ENCODE measurements around the gene MRPL14.

MRPL14 gene

GRCh38 chr6:44109212-44109611, 18.0 kb downstream of the MRPL14 start:
- H3K4me1 ChIP-seq (ENCODE audit: control insufficient read depth, insufficient read depth, low read length): no peaks in the 10 kb centered on the region
- no peaks in the 10 kb centered on the region for H3K27me3 ChIP-seq (ENCODE audit: control insufficient read depth, insufficient read depth, low read length)
- H3K9me3 ChIP-seq (ENCODE audit: control insufficient read depth, insufficient read depth, low read length): no peaks in the 10 kb centered on the region
- H3K4me3 ChIP-seq (ENCODE audit: low read depth, low read length): no peak overlapping the region
- H3K9ac ChIP-seq (ENCODE audit: low read depth, low read length): no peak overlapping the region
- peaks cover 88% of the 10 kb centered on the region for H3K36me3 ChIP-seq (ENCODE audit: control insufficient read depth, insufficient read depth, low read length)
- H3K27ac ChIP-seq (ENCODE audit: low read depth, low read length): no peak overlapping the region

GRCh38 chr6:44108471-44108870, 18.8 kb downstream of the MRPL14 start:
- H3K27ac ChIP-seq (ENCODE audit: low read depth, low read length): no peak overlapping the region
- no peak overlapping the region for H3K9ac ChIP-seq (ENCODE audit: low read depth, low read length)
- no peaks in the 10 kb centered on the region for H3K27me3 ChIP-seq (ENCODE audit: control insufficient read depth, insufficient read depth, low read length)
- H3K9me3 ChIP-seq (ENCODE audit: control insufficient read depth, insufficient read depth, low read length): no peaks in the 10 kb centered on the region
- H3K4me1 ChIP-seq (ENCODE audit: control insufficient read depth, insufficient read depth, low read length): no peaks in the 10 kb centered on the region
- H3K36me3 ChIP-seq (ENCODE audit: control insufficient read depth, insufficient read depth, low read length): peaks cover 88% of the 10 kb centered on the region
- H3K4me3 ChIP-seq (ENCODE audit: low read depth, low read length): no peak overlapping the region

GRCh38 chr6:44107017-44107416, 20.2 kb downstream of the MRPL14 start:
- Histone ChIP-seq H3K9me3 (ENCODE audit: control insufficient read depth, insufficient read depth, low read length) (no peaks in the 10 kb centered on the region), H3K36me3 (ENCODE audit: control insufficient read depth, insufficient read depth, low read length) (peaks cover 77% of the 10 kb centered on the region), H3K4me1 (ENCODE audit: control insufficient read depth, insufficient read depth, low read length) (no peaks in the 10 kb centered on the region), H3K27ac (ENCODE audit: low read depth, low read length) (no peak overlapping the region), H3K27me3 (ENCODE audit: control insufficient read depth, insufficient read depth, low read length) (no peaks in the 10 kb centered on the region), H3K4me3 (ENCODE audit: low read depth, low read length) (no peak overlapping the region), H3K9ac (ENCODE audit: low read depth, low read length) (no peak overlapping the region)

DNA sequence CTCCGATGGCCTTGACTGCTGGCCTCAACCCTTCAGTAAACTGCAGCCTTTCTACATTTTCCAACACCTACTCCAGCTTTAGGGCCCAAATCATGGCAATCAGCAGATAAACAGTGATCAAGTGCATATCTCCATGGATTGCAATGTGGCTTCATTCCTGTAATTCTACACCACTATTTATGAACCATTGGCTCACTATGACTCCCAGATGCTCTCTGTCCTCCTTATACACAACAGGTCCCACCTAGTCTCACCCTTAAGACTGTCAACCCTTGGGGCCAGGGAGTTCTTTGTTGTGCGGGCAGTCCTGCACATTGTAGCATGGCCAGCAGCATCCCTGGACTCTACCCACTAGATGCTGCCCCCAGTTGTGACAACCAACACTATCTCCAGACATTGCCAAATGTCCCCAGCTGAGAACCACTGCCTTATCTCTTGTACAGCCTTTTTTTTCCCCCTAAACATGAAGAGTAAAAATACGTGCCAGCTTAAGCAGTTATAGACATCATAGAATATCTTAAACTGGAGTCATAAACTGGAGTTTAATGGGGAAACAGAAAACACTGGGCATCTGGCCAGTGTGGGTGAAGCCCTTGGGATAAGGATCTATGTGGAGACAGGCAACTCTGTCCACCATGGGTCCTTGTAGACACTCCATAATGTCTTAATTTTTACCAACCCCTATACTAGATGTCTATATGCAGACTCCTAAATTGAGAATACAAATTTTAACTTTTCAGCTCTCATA, 21.1 kb downstream of the MRPL14 start:
- no peak overlapping the region for H3K4me3 ChIP-seq (ENCODE audit: low read depth, low read length)
- no peak overlapping the region for H3K27ac ChIP-seq (ENCODE audit: low read depth, low read length)
- H3K9me3 ChIP-seq (ENCODE audit: control insufficient read depth, insufficient read depth, low read length): no peaks in the 10 kb centered on the region
- no peaks in the 10 kb centered on the region for H3K4me1 ChIP-seq (ENCODE audit: control insufficient read depth, insufficient read depth, low read length)
- H3K9ac ChIP-seq (ENCODE audit: low read depth, low read length): no peak overlapping the region
- no peaks in the 10 kb centered on the region for H3K27me3 ChIP-seq (ENCODE audit: control insufficient read depth, insufficient read depth, low read length)
- H3K36me3 ChIP-seq (ENCODE audit: control insufficient read depth, insufficient read depth, low read length): peaks cover 70% of the 10 kb centered on the region

DNA sequence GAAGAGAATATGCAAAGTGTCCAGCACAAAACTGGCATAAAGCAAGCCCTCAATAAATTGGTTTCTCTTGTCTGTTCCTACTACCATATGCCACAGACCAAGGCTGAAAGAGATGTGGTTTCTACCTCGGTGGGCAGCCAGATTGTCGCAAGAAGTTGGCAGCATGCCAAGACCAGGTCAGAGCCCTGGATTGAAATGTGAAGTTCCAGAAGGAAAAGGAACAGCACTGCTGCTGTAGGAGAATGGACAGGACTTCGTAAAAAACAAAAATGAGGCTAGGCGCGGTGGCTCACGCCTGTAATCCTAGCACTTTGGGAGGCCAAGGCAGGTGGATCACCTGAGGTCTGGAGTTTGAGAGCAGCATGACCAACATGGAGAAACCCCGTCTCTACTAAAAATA, 22.1 kb downstream of the MRPL14 start:
- H3K9me3 ChIP-seq (ENCODE audit: control insufficient read depth, insufficient read depth, low read length): no peaks in the 10 kb centered on the region
- no peak overlapping the region for H3K4me3 ChIP-seq (ENCODE audit: low read depth, low read length)
- no peak overlapping the region for H3K27ac ChIP-seq (ENCODE audit: low read depth, low read length)
- H3K36me3 ChIP-seq (ENCODE audit: control insufficient read depth, insufficient read depth, low read length): peaks cover 65% of the 10 kb centered on the region
- H3K27me3 ChIP-seq (ENCODE audit: control insufficient read depth, insufficient read depth, low read length): no peaks in the 10 kb centered on the region
- H3K4me1 ChIP-seq (ENCODE audit: control insufficient read depth, insufficient read depth, low read length): no peaks in the 10 kb centered on the region
- no peak overlapping the region for H3K9ac ChIP-seq (ENCODE audit: low read depth, low read length)

- Histone ChIP-seq H3K9me3 (ENCODE audit: control insufficient read depth, insufficient read depth, low read length) (no peaks in the 10 kb centered on the region), H3K27ac (ENCODE audit: low read depth, low read length) (no peak overlapping the region), H3K4me1 (ENCODE audit: control insufficient read depth, insufficient read depth, low read length) (no peaks in the 10 kb centered on the region), H3K9ac (ENCODE audit: low read depth, low read length) (no peak overlapping the region), H3K4me3 (ENCODE audit: low read depth, low read length) (no peak overlapping the region), H3K27me3 (ENCODE audit: control insufficient read depth, insufficient read depth, low read length) (no peaks in the 10 kb centered on the region), H3K36me3 (ENCODE audit: control insufficient read depth, insufficient read depth, low read length) (peaks cover 65% of the 10 kb centered on the region)
Observed at GRCh38 chr6:44104481-44105021, 22.7 kb downstream of the MRPL14 start.

DNA sequence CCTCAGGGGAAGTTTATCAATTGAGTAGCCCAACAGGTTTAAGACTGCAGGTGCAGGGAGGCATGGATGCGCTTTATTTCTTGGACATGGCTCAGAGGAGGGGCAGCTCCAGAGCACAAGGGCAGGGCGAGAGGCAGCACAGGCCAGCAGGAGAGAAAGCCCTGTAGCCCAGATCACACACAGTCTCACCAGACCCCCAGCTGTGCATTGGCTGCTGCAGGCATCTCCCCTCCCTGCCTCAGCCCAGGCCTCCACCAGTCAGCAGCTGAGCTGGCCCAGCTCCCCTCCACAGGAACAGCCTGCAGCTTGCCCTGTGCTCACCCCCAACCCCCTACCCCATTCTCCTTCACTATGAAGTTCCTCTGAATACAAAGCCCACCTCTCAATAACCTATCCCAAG, 24.7 kb downstream of the MRPL14 start:
- Histone ChIP-seq H3K4me1 (ENCODE audit: control insufficient read depth, insufficient read depth, low read length) (no peaks in the 10 kb centered on the region), H3K27me3 (ENCODE audit: control insufficient read depth, insufficient read depth, low read length) (no peaks in the 10 kb centered on the region), H3K9ac (ENCODE audit: low read depth, low read length) (no peak overlapping the region), H3K9me3 (ENCODE audit: control insufficient read depth, insufficient read depth, low read length) (no peaks in the 10 kb centered on the region), H3K27ac (ENCODE audit: low read depth, low read length) (no peak overlapping the region), H3K4me3 (ENCODE audit: low read depth, low read length) (no peak overlapping the region), H3K36me3 (ENCODE audit: control insufficient read depth, insufficient read depth, low read length) (peaks cover 51% of the 10 kb centered on the region)

GRCh38 chr6:44101832-44102231, 25.4 kb downstream of the MRPL14 start:
- H3K9me3 ChIP-seq (ENCODE audit: control insufficient read depth, insufficient read depth, low read length): no peaks in the 10 kb centered on the region
- H3K27me3 ChIP-seq (ENCODE audit: control insufficient read depth, insufficient read depth, low read length): no peaks in the 10 kb centered on the region
- H3K9ac ChIP-seq (ENCODE audit: low read depth, low read length): no peak overlapping the region
- H3K27ac ChIP-seq (ENCODE audit: low read depth, low read length): no peak overlapping the region
- peaks cover 48% of the 10 kb centered on the region for H3K36me3 ChIP-seq (ENCODE audit: control insufficient read depth, insufficient read depth, low read length)
- no peak overlapping the region for H3K4me3 ChIP-seq (ENCODE audit: low read depth, low read length)
- no peaks in the 10 kb centered on the region for H3K4me1 ChIP-seq (ENCODE audit: control insufficient read depth, insufficient read depth, low read length)

DNA sequence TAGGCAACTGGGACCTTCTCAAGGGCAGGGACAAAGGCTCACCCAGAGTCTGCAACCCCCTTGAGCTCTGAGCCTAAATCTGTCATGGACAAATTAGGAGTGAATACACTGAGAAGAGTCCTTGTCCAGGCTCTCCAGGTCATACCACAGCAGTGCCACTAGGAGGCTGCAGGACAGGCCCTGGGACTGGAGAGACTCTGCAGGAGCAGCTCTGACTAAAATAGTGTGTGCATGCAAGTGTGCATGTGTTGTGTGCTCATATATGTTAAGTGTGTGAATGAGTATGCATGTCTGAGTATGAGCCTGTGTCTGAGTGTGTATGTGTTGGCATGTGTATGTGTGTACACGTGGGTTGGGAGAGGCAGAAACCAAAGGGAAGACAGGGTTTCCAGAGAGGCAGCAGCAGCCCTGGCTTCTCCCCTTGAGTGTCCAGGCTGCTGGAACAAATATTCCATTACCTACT, 27.1 kb downstream of the MRPL14 start:
- H3K27ac ChIP-seq (ENCODE audit: low read depth, low read length): no peak overlapping the region
- H3K9me3 ChIP-seq (ENCODE audit: control insufficient read depth, insufficient read depth, low read length): no peaks in the 10 kb centered on the region
- H3K9ac ChIP-seq (ENCODE audit: low read depth, low read length): no peak overlapping the region
- no peaks in the 10 kb centered on the region for H3K27me3 ChIP-seq (ENCODE audit: control insufficient read depth, insufficient read depth, low read length)
- peaks cover 35% of the 10 kb centered on the region for H3K36me3 ChIP-seq (ENCODE audit: control insufficient read depth, insufficient read depth, low read length)
- no peak overlapping the region for H3K4me3 ChIP-seq (ENCODE audit: low read depth, low read length)
- no peaks in the 10 kb centered on the region for H3K4me1 ChIP-seq (ENCODE audit: control insufficient read depth, insufficient read depth, low read length)

DNA sequence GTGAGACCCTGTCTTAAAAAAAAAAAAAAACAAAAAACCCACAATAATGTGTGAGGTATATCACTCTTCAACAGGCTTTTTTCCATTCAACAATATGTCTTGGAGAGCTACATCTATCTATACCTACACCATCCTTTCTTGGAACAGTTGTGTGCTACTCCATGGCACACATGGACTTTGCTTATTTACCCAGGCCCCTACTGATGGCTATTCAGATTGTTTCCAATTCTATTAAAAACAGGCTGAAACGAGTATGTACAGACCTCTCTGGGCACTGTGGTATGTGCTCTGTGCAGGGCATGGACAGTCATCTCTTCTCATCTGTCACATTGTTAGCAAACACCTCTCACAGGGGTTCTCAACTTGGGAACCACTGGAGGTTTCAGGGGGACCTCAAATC, 28.1 kb downstream of the MRPL14 start:
- Histone ChIP-seq H3K27me3 (ENCODE audit: control insufficient read depth, insufficient read depth, low read length) (no peaks in the 10 kb centered on the region), H3K4me3 (ENCODE audit: low read depth, low read length) (no peak overlapping the region), H3K27ac (ENCODE audit: low read depth, low read length) (no peak overlapping the region), H3K4me1 (ENCODE audit: control insufficient read depth, insufficient read depth, low read length) (no peaks in the 10 kb centered on the region), H3K36me3 (ENCODE audit: control insufficient read depth, insufficient read depth, low read length) (peaks cover 33% of the 10 kb centered on the region), H3K9me3 (ENCODE audit: control insufficient read depth, insufficient read depth, low read length) (no peaks in the 10 kb centered on the region), H3K9ac (ENCODE audit: low read depth, low read length) (no peak overlapping the region)

GRCh38 chr6:44097782-44098317, 29.4 kb downstream of the MRPL14 start:
- Histone ChIP-seq H3K27me3 (ENCODE audit: control insufficient read depth, insufficient read depth, low read length) (no peaks in the 10 kb centered on the region), H3K9me3 (ENCODE audit: control insufficient read depth, insufficient read depth, low read length) (no peaks in the 10 kb centered on the region), H3K4me3 (ENCODE audit: low read depth, low read length) (no peak overlapping the region), H3K36me3 (ENCODE audit: control insufficient read depth, insufficient read depth, low read length) (peaks cover 31% of the 10 kb centered on the region), H3K4me1 (ENCODE audit: control insufficient read depth, insufficient read depth, low read length) (no peaks in the 10 kb centered on the region), H3K9ac (ENCODE audit: low read depth, low read length) (no peak overlapping the region), H3K27ac (ENCODE audit: low read depth, low read length) (no peak overlapping the region)
